ENCODE data around the gene IZUMO1.
"Not testable (repeated sequence)": the region's sequence is repeated elsewhere in the genome, so short reads cannot be mapped to it uniquely, and the experiment has no call there.

The IZUMO1 gene

DNA sequence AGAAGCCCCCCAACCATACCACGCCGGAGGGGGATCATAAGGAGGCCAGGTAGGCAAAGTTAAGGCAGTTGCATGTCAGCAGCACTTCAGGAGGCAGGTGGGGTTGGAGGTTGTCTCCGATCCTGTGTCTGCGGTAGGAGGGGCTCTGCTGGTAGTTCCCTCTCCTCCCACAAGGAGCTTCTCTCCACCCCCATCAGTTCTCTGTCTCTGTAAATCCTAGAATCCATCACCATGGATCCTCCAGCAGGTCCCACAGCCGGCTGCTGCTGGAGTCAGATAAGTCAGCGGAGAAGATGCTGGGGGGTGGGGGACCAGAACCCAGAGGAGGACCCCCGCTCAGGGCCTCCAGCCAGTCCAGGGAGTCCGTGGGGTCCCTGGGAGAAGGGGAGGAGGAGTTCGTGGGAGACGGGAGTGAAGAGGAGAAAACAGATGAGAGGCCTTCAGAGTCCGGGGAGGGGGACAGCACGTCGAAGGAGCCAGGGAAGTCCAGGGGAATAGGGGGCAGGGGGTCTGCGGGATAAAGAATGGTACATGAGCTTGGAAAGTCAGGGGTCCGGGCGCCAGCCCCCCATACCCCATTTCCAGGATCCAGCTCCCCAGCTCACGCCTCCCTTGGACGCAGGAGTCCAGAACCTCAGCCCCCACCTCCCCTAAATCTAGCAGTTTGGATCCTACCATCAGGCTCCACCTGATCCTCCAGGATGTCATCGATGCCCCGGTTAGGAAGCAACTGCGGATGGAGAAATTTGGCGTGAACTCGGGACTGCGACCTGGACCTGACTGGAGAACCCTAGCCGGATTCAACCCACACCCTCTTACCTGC, 33.5 kb downstream of the IZUMO1 start:
- no peak for DNase-seq

DNA sequence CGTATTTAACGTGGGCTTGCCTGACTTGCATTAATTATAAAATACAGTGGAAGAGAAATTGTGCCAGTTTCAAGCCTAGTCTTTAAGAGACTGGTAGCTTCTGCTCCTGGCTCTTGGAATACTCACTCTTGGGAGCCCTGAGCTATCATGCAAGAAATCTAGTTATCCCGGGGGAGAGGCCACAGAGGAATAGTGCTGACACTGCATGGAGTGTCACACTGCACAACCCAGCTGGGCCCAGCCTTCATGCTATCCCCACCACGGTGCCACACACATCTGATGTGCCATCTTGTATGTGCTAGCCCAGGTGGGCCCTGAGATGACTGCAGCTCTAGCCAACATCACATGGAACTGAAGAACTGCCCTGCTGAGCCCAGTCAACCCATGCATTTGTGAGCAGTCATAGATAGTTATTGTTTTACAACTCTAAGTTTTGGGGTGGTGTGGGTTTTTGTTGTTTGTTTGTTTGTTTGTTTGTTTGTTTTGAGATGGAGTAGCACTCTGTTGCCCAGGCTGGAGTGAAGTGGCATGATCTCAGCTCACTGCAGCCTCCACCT, 35.5 kb downstream of the IZUMO1 start:
- DNase-seq, result no peak

DNA sequence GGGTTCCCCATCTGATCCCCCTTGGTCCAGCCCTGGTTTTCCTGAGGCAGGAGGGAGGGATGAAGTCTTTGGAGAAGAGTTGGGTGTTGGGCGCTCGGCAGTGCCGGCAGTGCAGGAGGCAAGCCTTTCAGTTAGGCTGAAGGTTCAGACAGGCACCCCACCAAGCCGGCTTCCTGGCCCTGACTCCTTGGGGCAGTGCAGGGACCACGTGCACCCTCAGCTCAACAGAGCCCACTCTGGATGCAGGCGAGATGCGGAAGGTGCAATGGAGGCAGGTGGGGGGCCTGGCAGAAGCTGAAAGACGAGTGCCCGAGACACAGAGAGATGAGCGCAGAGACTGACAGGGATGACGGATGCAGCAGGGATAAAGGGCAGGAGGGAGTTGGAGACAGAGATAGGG, 38.2 kb downstream of the IZUMO1 start:
- DNase-seq, result no peak

DNA sequence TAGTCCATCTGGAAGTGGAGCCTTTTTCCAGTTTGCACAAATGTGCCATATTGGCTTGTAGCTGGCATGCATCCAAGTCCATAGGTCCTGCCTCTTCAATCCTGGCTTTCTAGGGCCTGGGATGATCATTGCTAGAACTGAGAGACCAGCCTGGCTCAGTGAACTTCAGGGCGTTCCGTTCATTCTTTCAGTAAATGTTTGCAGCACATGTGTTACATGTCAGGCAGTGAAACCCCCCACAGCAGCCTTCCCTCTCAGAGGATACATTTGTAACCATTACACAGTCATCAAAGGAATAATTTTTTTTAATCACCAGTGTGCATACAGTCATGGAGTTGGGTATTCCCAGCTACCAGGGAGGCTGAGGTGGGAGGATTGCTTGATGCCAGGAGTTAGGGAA, 41.3 kb downstream of the IZUMO1 start:
- DNase-seq, result no peak

DNA sequence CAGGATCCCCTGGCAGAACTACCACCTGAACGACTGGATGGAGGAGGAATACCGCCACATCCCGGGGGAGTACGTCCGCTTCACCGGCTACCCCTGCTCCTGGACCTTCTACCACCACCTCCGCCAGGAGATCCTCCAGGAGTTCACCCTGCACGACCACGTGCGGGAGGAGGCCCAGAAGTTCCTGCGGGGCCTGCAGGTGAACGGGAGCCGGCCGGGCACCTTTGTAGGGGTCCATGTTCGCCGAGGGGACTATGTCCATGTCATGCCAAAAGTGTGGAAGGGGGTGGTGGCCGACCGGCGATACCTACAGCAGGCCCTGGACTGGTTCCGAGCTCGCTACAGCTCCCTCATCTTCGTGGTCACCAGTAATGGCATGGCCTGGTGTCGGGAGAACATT, 43.4 kb downstream of the IZUMO1 start:
- DNase-seq, result no peak

DNA sequence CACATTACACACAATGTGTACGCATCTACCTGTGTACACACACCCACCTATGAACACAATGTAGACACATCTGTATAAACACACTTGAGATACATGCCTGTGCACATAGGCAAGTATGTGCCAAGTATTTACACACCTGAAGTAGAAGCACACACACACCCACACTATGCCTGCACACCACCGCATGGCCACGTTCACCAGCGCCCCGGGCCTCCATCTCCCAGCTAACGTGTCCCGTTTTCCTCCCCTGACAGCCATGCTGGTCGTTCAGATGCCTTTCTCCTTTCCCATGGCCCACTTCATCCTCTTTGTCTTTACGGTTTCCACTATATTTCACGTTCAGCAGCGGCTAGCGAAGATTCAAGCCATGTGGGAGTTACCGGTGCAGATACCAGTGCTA, 44.0 kb downstream of the IZUMO1 start:
- DNase-seq, result no peak

DNA sequence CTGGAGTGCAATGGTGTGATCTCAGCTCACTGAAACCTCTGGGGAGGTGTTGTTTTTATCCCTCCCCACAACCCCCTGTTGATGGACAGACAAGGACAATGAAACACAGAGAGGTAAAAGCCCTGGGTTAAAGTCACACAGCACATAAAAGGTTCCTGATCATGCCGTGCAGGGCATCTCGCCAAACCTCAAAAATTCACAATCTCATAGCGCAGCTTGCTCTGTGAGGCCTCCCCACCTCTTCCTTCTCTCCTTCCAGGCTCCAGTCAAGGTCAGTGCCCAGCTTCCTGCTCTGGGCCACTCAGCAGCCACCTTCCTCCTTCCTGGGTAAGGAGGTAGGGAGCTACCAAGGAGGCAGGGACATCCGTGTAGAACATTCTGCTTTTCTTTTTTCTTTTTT, 48.7 kb downstream of the IZUMO1 start:
- DNase-seq, result no peak

DNA sequence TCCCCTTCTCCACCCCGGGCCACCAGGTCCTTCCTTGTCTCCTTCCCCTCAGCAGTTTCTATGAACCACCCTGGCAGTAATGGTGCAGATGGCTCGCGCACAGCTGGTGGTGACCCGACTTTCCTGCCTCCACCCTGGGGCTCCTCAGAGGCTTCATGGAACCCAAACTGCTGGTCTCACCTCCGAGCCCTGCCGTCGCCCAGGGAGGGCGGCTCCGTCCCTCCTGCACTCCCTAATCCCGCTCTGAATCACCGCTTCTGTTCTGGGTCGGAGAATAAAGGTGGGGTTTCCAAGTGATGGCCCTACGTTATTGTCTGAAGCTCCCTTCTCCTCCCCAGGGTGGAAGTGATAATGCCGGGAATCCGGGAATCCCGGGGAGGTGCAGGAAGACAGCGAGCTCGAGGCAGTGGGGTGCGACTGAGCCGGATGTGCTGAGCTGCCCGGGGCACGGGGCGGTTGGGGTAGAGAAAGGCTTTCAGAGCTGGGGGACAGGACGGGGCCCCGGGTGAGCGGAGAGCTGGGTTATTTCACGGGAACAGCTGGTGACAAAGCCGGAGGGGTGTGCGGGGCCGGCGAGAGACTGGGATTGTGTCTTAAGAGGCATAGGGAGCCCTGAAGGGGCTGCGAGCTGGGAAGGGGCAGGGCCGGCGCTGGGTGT, 50.2 kb downstream of the IZUMO1 start:
- DNase-seq, result peak; percentile 36

DNA sequence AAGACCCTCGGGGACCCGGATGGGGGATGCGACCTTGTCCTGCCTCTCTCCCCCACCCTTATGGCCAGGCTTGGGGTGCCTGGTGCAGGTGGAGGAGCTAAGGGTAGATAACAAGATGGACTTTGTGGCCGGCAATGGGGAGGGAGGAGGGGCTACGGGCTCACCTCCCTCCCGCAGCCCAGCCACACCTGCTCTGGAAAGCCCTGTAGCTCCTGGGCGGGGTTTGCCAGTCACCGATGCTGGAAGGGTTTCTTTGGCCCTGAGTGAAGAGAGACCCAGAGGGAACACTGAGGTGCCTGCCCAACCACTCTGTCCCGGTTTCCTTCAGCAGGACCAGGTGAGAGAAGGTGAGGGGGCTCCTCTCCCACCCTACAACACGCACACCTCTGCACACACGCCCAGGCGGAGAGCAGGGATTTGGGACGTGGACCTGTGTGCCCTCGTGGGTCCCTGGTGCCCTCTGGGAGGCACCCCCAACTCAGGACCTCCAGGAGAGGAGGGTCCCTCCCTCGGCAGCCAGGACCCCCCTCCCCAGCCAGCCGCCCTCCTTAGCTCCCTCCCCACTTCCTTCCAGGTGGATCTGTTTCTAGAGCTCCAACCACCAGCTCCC, 50.9 kb downstream of the IZUMO1 start, which contains the start of gene FUT2:
FUT2 (plus strand) TSS at position 229 of the 610 bp plus-strand sequence. CDS start 6,986 bp downstream, outside the sequence.
- no peak for DNase-seq

DNA sequence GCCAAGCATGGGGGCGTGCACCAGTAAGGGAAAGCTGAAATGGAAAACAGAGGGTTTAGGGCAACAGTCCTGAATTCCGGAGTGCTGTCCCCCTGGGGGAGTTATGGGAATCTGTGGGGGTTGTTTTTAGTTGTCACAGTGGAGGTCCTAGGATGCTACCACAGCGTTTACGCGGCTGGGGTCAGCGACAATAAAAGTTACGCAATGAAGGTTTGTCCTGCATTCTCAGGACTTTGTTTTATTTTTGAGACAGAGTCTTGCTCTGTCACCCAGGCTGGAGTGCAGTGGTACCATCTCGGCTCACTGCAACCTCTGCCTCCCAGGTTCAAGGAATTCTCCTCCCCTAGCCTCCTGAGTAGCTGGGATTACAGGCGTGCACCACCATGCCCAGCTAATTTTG, 53.1 kb downstream of the IZUMO1 start:
- DNase-seq, result not testable (repeated sequence)

Data from CD4-positive, alpha-beta T cell treated with Interleukin-6 for 4 hours (primary cell).